Esophagus (tissue), 2 donors: ENCODE measurements around the gene MTOR. TPM values are rescaled to one million over a fixed set of nuclear protein-coding genes. Genes with fewer than 3 reads are reported as not detected.

ENCODE experiments used
- H3K27ac ChIP-seq, 2 donors: one replicate each; pipeline ENCODE4 v1.5.1; 2013; ENCODE audit warnings: low read depth in 2 of 2, mild to moderate bottlenecking in 2 of 2, inconsistent platforms in 1 of 2, low read length in 1 of 2, moderate library complexity in 1 of 2
- H3K27me3 ChIP-seq, 2 donors: one replicate each; pipeline ENCODE4 v1.6.1; 2013; ENCODE audit warnings: low read length in 2 of 2, control low read depth in 1 of 2, mild to moderate bottlenecking in 1 of 2; ENCODE audit not compliant: insufficient read depth in 2 of 2, control insufficient read depth in 1 of 2
- H3K36me3 ChIP-seq, 2 donors: one replicate each; pipeline ENCODE4 v1.6.1; 2013; ENCODE audit warnings: low read length in 1 of 2; ENCODE audit not compliant: control insufficient read depth in 2 of 2, insufficient read depth in 2 of 2
- H3K4me1 ChIP-seq, 2 donors: one replicate each; pipeline ENCODE4 v1.6.1; 2013; ENCODE audit warnings: low read length in 1 of 2; ENCODE audit not compliant: control insufficient read depth in 2 of 2, insufficient read depth in 2 of 2
- H3K4me3 ChIP-seq, 2 donors: one replicate each; pipeline ENCODE4 v1.5.1; 2013; ENCODE audit warnings: low read length in 2 of 2, mild to moderate bottlenecking in 2 of 2, low read depth in 1 of 2, moderate library complexity in 1 of 2
- H3K9me3 ChIP-seq, 2 donors: one replicate each; pipeline ENCODE4 v1.6.1; 2013; ENCODE audit warnings: mild to moderate bottlenecking in 2 of 2, low read depth in 1 of 2, low read length in 1 of 2, moderate library complexity in 1 of 2; ENCODE audit not compliant: control insufficient read depth in 2 of 2, insufficient read depth in 1 of 2
- WGBS, 2 donors: extraction: QIAGEN DNeasy Blood & Tissue Kit; methylation state at CpG; one replicate each; pipeline ENCODE4 v1.1.7; 2013; 5-methylcytosine and 5-hydroxymethylcytosine counted together
- polyA plus RNA-seq, 2 donors: library from polyadenylated mRNA; stranded (reverse); fragments of 200-250 nt; gene quantifications; one replicate each; pipeline ENCODE4 v1.2.3, GENCODE V29; 2013
- donor health status: healthy with polysubstance abuse.
- donor health status: Bipolar disorder and iron deficiency.

The MTOR gene
- polyA plus RNA-seq, 2 donors: 16.0 to 17.7 TPM

DNA sequence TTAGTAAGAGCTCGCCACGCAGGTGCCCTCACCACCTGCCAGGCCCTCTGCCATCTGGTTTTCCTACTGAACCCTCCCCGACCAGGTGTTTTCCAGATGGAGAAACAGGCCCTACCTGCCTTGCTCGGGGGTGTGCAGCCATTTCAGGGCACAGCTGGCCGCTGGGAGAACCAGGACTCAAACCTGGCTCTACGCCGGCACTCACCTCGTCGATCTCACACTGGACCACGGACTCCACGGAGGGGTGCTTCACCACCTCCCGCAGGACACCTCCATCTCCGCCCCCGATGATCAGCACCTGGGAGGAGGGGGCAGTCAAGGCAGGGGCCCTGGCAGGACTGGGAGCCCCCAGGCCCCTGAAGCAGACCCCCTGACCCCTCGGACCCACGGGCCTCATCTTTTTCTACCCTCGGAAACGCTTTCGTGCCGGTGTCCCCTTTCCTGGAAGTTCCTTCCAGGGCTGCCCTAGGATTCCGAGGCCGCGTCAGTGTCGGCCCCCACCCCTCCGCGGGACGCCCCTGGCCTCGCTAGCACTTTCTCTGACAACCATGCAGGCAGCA is 203.7 kb downstream of the MTOR start:
- no peaks in the 10 kb centered on the region for H3K27me3 ChIP-seq
- peak overlapping the region; percentile 75 to 90 for H3K4me3 ChIP-seq
- peaks cover 3 to 13% of the 10 kb centered on the region in 2 donors for H3K4me1 ChIP-seq
- peaks cover 12 to 14% of the 10 kb centered on the region in 2 donors for H3K36me3 ChIP-seq
- WGBS, 2 donors: 33 to 36% methylated on average over 28 of the region's 28 CpGs
- H3K27ac ChIP-seq: no peak overlapping the region
- no peaks in the 10 kb centered on the region for H3K9me3 ChIP-seq

- 89% methylated on average over 14 of the region's 14 CpGs for WGBS, 2 donors
- H3K27ac ChIP-seq: no peak overlapping the region
- H3K4me1 ChIP-seq: peaks cover 3 to 13% of the 10 kb centered on the region in 2 donors
- no peaks in the 10 kb centered on the region for H3K9me3 ChIP-seq
- no peaks in the 10 kb centered on the region for H3K27me3 ChIP-seq
- no peak overlapping the region for H3K4me3 ChIP-seq
- H3K36me3 ChIP-seq: peaks cover 12 to 14% of the 10 kb centered on the region in 2 donors
These were observed 204.3 kb downstream of the MTOR start for GRCh38 chr1:11058026-11058425.

DNA sequence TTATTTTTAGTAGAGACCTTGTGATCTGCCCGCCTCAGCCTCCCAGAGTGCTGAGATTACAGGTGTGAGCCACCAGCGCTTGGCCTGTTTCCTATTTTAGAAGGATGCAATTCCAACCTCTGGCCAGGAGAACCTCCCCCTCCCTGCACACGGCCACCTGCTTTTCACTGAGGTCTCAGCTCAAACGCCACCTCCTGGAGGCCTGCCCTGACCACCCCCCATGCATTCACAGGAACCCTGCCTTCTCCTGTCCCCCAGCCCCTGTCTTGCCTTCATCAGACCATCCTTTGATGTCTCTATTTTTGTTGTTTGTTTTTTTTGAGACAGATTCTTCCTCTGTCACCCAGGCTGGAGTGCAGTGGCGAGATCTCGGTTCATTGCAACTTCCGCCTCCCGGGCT is 204.9 kb downstream of the MTOR start:
- H3K27me3 ChIP-seq: no peaks in the 10 kb centered on the region
- H3K9me3 ChIP-seq: no peaks in the 10 kb centered on the region
- H3K36me3 ChIP-seq: peaks cover 12 to 14% of the 10 kb centered on the region in 2 donors
- peaks cover 3 to 15% of the 10 kb centered on the region in 2 donors for H3K4me1 ChIP-seq
- 89 to 93% methylated on average over 8 of the region's 8 CpGs for WGBS, 2 donors
- H3K27ac ChIP-seq: no peak overlapping the region
- no peak overlapping the region for H3K4me3 ChIP-seq

Other genes starting within 250 kb of the MTOR start
- gene TARDBP, start 249.9 kb downstream of the MTOR start, polyA plus RNA-seq: 100 to 1,000 TPM in 1 of 2 donors, 10 to 100 TPM in 1; 69.0 to 115 TPM
- gene MASP2, start 215.3 kb downstream of the MTOR start, polyA plus RNA-seq: under 1 TPM in 1 of 2 donors, not detected in 1; 0.02 TPM
- gene SRM, start 202.5 kb downstream of the MTOR start, polyA plus RNA-seq: 10 to 100 TPM; 58.4 to 65.2 TPM
- 10 to 100 TPM; 30.7 to 35.1 TPM for gene EXOSC10, start 162.7 kb downstream of the MTOR start, polyA plus RNA-seq
- gene ANGPTL7, start 73.2 kb downstream of the MTOR start, polyA plus RNA-seq: under 1 TPM; 0.10 to 0.28 TPM
- gene UBIAD1, start 10.6 kb upstream of the MTOR start, polyA plus RNA-seq: 1 to 10 TPM; 3.0 to 6.6 TPM
- gene DISP3, start 216.6 kb upstream of the MTOR start, polyA plus RNA-seq: not detected